Measurements from ENCODE around the gene SGCE. TPM values are rescaled to one million over a fixed set of nuclear protein-coding genes. Genes with fewer than 3 reads are reported as not detected.

Gene SGCE
- total RNA-seq, 1 donor from 2014 or later = 35.4 TPM

DNA sequence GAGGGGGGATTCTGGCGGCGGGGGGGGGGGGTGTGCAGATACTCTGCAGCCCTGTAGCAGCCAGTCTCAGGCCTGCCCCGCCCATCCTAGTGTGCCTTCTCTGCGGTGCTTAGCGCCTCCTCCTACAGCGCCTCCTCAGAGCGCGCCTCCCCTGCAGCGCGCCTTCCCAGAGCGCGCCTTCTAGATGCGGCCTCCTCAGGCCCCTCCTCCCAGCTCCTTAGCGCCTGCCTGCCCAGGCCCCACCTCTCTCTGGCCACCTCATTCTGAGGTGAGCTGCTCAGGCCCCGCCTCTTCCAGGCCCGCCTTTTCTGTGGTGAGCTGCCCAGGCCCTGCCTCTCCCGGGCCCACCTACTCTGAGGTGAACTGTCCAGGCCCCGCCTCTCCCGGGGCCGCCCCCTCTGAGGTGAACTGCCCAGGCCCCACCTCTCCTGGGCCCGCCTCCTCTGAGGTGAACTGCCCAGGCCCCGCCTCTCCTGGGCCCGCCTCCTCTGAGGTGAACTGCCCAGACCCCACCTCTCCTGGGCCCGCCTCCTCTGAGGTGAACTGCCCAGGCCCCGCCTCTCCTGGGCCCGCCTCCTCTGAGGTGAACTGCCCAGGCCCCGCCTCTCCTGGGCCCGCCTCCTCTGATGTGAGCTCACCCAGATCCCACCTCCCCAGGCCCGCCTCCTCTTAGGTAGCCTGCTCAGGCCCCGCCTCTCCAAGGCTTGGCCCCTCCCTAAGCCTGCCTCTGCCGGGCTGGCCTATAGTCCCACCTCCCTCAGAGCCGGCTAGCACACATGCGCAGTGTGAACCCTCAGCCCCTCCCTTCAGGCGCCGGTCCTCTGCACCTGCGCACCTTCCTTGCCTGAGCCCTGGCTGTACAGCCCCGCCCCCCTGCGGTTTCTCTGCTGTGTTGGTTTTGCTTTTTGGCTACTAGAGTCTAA is 2.1 kb upstream of the SGCE start:
- Mint-ChIP-seq H3K9me3 (ENCODE audit: low read depth) (no peaks in the 10 kb centered on the region), H3K27me3 (no peaks in the 10 kb centered on the region), H3K4me1 (ENCODE audit: low read depth) (peaks cover 8% of the 10 kb centered on the region), H3K36me3 (ENCODE audit: insufficient read depth) (no peaks in the 10 kb centered on the region), H3K27ac (no peak overlapping the region), H3K4me3 (ENCODE audit: low read depth) (peak overlapping the region; percentile 90)
- TF ChIP-seq, protein P1, sequence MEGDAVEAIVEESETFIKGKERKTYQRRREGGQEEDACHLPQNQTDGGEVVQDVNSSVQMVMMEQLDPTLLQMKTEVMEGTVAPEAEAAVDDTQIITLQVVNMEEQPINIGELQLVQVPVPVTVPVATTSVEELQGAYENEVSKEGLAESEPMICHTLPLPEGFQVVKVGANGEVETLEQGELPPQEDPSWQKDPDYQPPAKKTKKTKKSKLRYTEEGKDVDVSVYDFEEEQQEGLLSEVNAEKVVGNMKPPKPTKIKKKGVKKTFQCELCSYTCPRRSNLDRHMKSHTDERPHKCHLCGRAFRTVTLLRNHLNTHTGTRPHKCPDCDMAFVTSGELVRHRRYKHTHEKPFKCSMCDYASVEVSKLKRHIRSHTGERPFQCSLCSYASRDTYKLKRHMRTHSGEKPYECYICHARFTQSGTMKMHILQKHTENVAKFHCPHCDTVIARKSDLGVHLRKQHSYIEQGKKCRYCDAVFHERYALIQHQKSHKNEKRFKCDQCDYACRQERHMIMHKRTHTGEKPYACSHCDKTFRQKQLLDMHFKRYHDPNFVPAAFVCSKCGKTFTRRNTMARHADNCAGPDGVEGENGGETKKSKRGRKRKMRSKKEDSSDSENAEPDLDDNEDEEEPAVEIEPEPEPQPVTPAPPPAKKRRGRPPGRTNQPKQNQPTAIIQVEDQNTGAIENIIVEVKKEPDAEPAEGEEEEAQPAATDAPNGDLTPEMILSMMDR (IDR thresholded peaks at IDR 0.05; ENCODE audit: unreplicated experiment) = no peak
- DNase-seq (ENCODE audit: low spot score, unreplicated experiment) = peak; percentile 86

DNA sequence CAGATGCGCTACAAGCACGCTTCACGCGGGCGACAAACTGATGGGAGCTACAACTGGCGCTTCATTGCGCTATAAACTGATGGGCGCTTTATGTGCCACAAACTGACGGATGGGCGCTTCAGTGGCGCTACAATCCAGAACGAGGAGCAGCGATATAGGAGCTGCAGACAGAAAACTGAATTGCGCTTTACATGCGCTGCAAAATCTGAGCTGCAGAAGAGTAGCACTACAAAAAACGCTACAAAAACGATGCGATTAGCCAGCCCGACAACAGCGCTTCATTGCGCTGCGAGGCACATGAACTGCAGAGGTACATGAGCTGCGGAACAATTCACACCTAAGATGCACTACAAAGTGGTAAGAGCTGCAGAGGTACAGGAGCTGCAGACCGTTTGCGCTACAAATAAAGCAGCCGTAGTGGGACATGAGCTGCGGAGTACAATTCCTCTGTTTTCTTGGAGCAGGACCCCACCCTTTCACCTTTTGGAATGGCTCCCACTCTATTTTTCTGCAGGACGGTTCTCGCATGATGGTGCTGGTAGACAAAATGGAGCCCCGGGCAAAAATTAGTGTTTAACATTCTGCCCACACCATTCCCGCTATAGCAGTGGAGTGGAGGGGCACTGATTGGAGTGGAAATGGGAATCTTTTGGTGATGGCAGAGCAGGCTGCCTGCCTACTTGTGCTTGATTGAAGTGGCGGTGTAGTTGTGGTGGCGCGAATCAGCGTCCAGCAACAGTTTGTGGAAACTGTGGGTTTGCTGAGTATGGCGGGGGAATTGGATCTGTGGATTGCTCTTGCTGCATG is 1.2 kb upstream of the SGCE start:
- Mint-ChIP-seq H3K27ac (peak overlapping the region; percentile 96), H3K9me3 (ENCODE audit: low read depth) (no peaks in the 10 kb centered on the region), H3K27me3 (no peaks in the 10 kb centered on the region), H3K4me1 (ENCODE audit: low read depth) (peaks cover 8% of the 10 kb centered on the region), H3K36me3 (ENCODE audit: insufficient read depth) (no peaks in the 10 kb centered on the region), H3K4me3 (ENCODE audit: low read depth) (peak overlapping the region; percentile 90)
- no peak for DNase-seq (ENCODE audit: low spot score, unreplicated experiment)
- TF ChIP-seq, protein P1 (IDR thresholded peaks at IDR 0.05; ENCODE audit: unreplicated experiment) = no peak

DNA sequence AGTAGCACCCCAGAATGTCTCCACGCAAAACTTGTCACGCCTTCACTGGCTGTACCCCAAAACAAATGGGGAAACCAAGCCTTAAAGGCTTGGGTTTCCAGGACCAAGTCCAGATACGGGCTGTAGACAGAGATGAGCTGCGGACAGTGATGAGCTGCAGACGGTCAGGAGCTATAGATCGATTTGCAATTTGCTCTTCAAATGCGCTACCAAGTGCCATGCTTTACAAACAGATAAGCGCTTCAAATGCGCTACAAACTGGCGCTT is 658 bp upstream of the SGCE start:
- peaks cover 10% of the 10 kb centered on the region for H3K4me1 Mint-ChIP-seq (ENCODE audit: low read depth)
- TF ChIP-seq, protein P1 (IDR thresholded peaks at IDR 0.05; ENCODE audit: unreplicated experiment) = no peak
- DNase-seq (ENCODE audit: low spot score, unreplicated experiment) = no peak
- no peaks in the 10 kb centered on the region for H3K36me3 Mint-ChIP-seq (ENCODE audit: insufficient read depth)
- no peaks in the 10 kb centered on the region for H3K9me3 Mint-ChIP-seq (ENCODE audit: low read depth)
- H3K4me3 Mint-ChIP-seq (ENCODE audit: low read depth) = peak overlapping the region; percentile 90
- no peaks in the 10 kb centered on the region for H3K27me3 Mint-ChIP-seq
- peak overlapping the region; percentile 96 for H3K27ac Mint-ChIP-seq

DNA sequence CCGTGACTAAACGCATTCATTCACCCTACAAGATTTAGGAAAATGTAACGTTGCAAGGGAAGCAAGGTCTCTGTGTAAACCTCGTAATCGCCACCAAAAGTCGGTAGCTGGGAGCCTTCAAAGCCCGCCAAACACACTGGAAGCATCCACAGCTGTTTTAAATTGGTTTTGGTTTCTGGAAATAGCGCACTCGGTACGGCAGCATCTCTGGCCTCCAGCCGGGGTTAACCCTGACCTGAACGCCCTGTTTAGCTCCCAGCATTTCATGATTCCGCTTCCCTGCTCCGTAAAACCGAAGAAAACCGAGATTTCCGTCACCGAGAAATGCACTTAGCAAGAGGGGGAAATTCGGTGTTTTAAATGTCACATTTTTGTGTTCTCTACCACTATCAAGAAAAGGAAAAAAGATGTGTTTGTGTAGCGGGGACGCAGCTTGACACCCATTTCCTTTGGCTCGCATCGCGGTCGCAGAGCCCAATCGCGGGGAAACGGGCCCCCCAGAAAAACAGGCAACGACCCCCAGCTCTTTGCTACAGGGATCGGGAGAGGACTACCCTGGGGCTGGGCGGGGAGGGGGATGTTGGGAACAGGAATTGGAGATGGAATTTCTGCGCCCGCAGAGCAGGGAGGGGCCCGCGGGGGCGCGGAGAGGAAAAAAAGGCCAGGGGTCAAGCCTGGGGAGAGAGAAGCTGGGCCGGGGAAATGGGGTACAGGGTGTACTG is 646 bp downstream of the SGCE start:
- Mint-ChIP-seq H3K27me3 (no peaks in the 10 kb centered on the region), H3K27ac (peak overlapping the region; percentile 95), H3K4me1 (ENCODE audit: low read depth) (peaks cover 13% of the 10 kb centered on the region), H3K4me3 (ENCODE audit: low read depth) (peak overlapping the region; percentile 90), H3K36me3 (ENCODE audit: insufficient read depth) (no peaks in the 10 kb centered on the region), H3K9me3 (ENCODE audit: low read depth) (no peaks in the 10 kb centered on the region)
- DNase-seq (ENCODE audit: low spot score, unreplicated experiment) = no peak
- TF ChIP-seq, protein P1 (IDR thresholded peaks at IDR 0.05; ENCODE audit: unreplicated experiment) = no peak

DNA sequence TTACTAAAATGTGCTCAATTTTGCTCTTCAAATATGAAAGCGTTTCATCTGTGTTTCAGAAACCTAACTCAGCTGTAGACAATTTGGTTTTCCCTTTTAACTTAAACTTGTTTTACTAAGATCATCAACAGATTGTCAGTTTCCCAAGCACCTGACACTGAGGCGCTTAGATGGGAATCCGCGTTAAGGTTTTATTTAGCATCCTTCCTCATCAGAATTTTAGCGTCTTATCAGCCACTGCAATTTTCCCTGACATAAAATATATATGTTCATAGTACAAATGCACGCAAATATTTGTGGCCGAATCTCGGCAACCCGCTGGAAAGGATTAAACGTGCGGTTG is 1.2 kb downstream of the SGCE start:
- peaks cover 13% of the 10 kb centered on the region for H3K4me1 Mint-ChIP-seq (ENCODE audit: low read depth)
- H3K4me3 Mint-ChIP-seq (ENCODE audit: low read depth) = peak overlapping the region; percentile 90
- no peak for DNase-seq (ENCODE audit: low spot score, unreplicated experiment)
- H3K27ac Mint-ChIP-seq = peak overlapping the region; percentile 95
- H3K9me3 Mint-ChIP-seq (ENCODE audit: low read depth) = no peaks in the 10 kb centered on the region
- H3K27me3 Mint-ChIP-seq = no peaks in the 10 kb centered on the region
- TF ChIP-seq, protein P1 (IDR thresholded peaks at IDR 0.05; ENCODE audit: unreplicated experiment) = no peak
- H3K36me3 Mint-ChIP-seq (ENCODE audit: insufficient read depth) = no peaks in the 10 kb centered on the region
